ENCODE data around the gene SPRYD4.
A peak's percentile ranks its signal among the peaks of the same experiment; 100 is the strongest.

SPRYD4 gene

GRCh38 chr12:56521590-56522371 lies 53.4 kb downstream of the SPRYD4 start, which contains the start of gene RBMS2:
Gene RBMS2, plus strand, starts transcription at chr12:56521820. Its CDS starts 204 bp downstream, at chr12:56522024.
- Mint-ChIP-seq H3K4me3 (peak within 1 kb of the TSS; percentile 71), H3K9me3 (no peaks in the 10 kb centered on the region), H3K36me3 (ENCODE audit: low read depth) (no peaks in the 10 kb centered on the region), H3K27me3 (no peaks in the 10 kb centered on the region), H3K4me1 (ENCODE audit: low read depth) (peaks cover 31% of the 10 kb centered on the region), H3K27ac (peak within 1 kb of the TSS; percentile 38)

- Mint-ChIP-seq H3K4me3 (peak overlapping the region; percentile 68), H3K9me3 (no peaks in the 10 kb centered on the region), H3K27me3 (no peaks in the 10 kb centered on the region), H3K27ac (peak overlapping the region; percentile 38), H3K4me1 (ENCODE audit: low read depth) (peaks cover 31% of the 10 kb centered on the region), H3K36me3 (ENCODE audit: low read depth) (no peaks in the 10 kb centered on the region)
These were observed 54.2 kb downstream of the SPRYD4 start for GRCh38 chr12:56522411-56523193.

GRCh38 chr12:56528846-56529245 lies 60.5 kb downstream of the SPRYD4 start:
- H3K27me3 Mint-ChIP-seq, result no peaks in the 10 kb centered on the region
- H3K9me3 Mint-ChIP-seq, result no peaks in the 10 kb centered on the region
- no peak overlapping the region for H3K27ac Mint-ChIP-seq
- no peaks in the 10 kb centered on the region for H3K4me1 Mint-ChIP-seq (ENCODE audit: low read depth)
- H3K36me3 Mint-ChIP-seq (ENCODE audit: low read depth), result no peaks in the 10 kb centered on the region
- no peak overlapping the region for H3K4me3 Mint-ChIP-seq

Data from stimulated activated naive CD8-positive, alpha-beta T cell treated with anti-CD3 and anti-CD28 coated beads, Interleukin-15, Interleukin-2, amounts not matched to agents 100 ng/mL and 50 ng/mL, for 24 hours (primary cell).